GM11168 (cell line): ENCODE results near the gene HERC3.

Experiments used
- in situ Hi-C: fragments of 300-500 bp; cut with MboI; formaldehyde crosslinking; loops from one replicate; pipeline ENCODE4 v1.12.0; 2022; ENCODE audit warnings: low sequenced_read_pairs; ENCODE audit not compliant: unreplicated experiment

HERC3 gene

DNA sequence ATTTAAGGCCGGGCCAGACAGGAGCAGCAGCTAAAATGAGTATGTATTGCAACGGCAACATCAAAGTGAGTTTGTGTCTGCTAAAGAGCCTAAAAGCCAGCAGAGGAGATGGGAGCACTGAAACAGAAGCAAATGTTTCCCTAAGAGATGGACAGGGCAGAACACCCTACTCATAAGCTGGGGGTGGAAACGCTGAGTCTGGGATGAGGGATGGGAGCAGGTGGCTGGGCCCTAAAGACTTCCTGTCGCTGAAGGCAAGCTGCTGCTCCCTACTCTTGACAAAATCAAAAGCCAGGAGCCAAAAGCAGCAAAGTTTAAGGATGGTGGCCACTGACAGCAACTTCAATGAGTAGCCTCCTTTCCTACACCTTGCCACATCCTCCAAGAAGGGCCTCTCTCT is 145.9 kb downstream of the HERC3 start:
- in situ Hi-C loops: no loop called here

DNA sequence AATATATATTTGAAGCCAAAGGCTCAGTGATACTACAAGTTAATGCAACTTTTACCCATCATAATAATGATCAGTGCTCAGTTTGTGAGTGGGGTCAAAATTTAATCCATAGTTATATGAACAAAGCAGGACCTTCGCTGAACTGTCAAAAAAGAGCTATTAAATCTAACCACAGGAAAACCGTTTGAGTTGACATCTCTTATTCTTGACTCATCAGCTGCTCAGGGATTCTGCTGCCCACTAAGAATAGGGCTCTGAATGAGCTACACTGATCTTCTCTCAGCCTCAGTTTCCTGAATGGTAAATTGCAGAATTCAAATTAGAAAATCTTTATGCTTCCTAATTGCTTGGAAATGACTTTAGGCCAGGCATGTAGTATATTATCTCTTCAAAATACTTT is 150.3 kb downstream of the HERC3 start:
- in situ Hi-C loops: no loop called here

DNA sequence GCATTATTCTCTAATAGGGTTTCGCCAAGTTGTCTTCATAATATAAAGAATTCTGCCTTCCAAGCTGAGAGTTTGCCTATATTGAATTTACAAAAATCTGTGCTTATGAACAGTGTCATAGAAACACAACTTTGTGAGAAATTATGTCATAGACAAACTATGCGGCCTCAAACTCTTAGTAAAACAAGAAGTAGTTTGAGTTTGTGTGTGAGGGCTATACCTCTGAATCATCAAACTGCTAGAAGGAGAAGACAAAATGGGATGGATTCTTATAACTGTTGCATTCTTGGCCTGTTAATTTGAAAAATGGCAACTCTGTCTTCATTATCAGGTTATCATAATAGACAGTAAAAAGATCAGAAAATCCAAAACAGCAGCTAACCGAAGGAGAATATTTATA is 151.4 kb downstream of the HERC3 start:
- in situ Hi-C loops: no loop called here

DNA sequence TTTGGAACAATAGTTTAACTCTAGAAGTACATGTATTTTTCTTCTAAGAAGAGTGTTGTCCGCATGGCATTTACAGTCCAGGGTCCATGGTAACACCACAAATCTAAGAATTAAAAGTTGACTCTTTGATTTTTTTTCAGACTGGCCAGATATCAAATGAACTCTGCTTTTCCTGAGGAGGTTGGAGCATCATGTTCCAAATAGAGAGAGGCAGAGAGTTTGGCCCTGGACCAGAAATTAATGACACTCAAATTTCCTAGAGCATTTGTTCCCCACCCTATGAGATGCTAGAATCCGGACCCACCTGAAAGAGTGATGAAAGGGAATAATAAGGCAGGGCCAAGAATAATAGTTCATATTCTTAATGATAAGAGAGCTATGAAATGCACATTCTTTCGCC is 152.3 kb downstream of the HERC3 start:
- in situ Hi-C loops: no loop called here

DNA sequence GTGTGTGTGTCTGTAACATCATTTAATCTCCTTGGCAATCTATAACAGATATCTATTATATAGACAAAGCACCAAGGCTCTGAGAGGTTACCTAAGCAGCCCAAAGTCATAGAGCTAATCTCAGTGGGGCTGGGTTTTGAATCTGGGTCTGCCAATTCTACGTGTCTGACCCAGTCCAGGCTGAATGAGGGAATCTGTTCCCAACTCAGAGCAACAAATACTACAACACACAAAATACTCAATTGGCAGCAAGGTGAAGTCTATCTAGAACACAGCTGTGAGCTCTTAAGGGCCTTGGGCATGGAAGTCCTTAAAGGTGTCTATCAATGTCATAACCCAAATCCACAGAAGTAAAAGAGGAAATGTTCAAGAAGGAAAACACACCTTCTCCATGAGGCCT is 152.9 kb downstream of the HERC3 start:
- in situ Hi-C loops: no loop called here

DNA sequence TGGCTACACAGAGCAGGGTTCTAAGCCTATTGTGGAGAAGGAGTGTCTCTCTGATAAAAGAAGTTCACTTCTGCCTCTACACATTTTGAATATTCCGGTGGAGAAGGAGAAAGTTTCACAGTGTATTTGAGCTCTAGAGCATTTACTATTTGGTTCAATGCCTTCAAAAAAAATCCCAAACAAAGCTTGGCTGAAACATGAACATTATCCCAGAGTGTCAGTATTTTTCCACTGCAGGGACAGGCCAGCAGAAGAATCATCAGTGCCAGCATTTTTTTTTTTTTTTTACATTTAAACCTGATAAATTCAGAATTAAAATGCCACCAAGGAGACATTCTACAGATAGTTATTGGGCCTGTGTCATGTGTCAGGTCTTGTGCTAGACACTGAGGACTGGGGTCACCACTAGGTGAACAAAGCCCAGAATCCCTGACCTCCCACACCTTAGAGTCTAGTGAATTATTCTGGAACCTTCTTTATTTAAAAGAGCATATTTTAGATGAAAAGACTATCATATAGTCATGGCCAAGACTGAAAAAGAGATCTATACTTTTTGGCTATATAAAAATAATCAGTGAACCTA is 153.4 kb downstream of the HERC3 start:
- in situ Hi-C loops: no loop called here

DNA sequence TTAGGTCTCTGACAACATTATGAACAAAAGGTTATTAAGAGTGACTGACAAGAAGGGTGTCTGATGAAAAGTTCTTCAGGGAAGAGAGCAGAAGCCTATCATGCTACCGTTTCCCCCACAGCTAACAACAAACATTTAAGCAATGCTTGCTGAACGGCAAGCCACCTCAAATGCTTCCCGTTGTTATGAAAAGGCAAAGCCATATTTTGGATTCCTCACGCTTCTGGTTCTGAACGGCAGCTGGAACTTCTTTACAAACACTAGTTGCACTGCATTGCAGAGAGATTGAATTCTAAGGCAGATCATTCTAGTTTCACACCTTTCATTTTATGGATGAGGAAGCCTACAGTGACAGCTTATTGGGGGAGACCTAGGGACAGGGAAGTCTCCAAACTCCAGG is 153.9 kb downstream of the HERC3 start:
- in situ Hi-C loops: no loop called here

DNA sequence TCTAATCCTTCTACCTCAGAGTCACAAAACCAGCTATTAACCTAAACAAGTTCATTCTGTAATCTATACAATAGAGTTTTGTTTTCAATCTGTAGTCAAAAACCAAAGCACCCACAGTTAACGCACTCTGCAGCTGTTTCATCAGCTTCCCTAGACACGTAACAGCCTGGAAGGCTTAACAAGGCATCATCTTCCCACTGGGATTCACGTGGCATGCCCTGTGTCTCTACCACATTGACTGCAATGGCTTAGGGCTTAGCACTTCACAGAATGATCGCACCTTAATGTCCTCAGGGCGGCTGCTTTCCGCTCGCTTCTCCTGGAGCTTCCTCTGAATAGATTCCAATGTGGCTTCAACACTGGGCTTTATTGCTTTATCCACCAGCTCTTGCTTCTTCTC is 155.1 kb downstream of the HERC3 start:
- in situ Hi-C loops: no loop called here

DNA sequence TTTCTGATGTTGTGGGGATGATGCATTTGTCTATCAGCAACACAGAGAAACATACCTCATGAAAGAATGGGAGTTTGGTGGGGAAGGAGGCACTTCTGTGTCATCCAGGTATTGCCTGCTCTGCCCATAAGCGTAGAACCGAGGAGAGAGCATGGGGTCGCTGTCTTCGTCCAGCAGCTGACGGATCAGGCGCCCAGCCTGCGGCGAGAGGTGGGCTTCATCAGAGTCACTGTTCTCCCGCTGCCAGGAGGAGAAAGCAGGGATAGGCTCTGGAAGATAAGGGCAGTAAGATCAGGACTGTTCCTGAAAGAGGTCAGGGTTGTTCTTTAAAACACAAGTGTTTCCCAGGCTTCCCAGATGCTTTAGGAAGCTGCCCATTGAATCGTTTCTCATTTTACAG is 158.1 kb downstream of the HERC3 start:
- in situ Hi-C loops: no loop called here

DNA sequence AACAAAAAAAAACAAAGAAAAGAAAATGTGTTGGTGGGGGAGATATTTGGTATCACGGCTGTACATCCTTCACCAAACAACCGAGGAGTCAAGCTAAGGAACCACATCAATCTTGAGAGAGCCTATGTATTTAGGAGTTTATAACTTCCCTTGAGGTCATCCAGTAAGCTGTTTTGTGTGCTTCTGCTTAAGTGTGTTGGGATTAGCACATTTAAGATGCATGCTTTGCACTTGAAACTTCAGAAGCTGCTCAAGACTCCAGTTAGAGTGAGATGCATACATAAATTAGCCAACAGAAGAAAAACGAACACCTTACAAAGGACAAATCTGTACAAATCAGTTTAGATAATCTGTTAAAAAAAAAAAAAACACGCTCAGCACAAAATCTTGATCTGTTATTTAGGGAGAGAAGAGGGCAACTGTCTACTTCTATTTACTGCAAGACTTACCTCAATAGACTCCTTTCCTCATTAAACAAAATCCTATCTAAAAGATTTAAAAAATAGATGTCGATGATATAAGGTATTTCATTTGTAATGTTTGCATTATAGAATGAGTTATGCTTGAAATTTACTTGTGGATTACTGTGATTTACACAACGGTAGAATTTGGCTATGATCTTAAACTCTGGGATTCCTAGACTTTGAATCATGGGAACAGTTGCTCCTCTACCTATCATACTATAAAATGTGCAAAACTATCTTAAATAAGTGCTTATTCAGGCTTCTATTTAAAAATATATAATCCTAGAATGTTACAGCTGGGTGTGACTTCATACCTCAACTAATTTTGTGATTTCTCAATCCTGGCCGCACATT is 159.2 kb downstream of the HERC3 start:
- in situ Hi-C loops: no loop called here

DNA sequence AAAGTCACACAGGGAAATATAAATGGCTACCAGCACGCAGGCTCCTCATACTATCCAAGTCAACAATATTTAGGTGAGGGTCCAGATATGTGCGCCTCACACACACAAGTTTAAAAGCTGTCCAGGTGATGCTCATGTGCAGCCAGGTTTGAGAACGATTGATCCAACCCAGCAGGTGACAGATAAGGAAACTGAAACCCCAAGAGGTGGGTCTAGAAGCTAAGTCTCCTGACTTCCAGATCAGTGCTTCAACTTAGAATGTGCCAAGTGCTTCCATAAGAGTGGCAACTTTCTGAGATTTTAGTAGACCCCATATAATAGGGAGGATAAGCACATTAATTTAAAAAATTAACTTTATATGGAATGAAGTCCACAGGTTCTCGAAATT is 159.8 kb downstream of the HERC3 start:
- in situ Hi-C loops: no loop called here

DNA sequence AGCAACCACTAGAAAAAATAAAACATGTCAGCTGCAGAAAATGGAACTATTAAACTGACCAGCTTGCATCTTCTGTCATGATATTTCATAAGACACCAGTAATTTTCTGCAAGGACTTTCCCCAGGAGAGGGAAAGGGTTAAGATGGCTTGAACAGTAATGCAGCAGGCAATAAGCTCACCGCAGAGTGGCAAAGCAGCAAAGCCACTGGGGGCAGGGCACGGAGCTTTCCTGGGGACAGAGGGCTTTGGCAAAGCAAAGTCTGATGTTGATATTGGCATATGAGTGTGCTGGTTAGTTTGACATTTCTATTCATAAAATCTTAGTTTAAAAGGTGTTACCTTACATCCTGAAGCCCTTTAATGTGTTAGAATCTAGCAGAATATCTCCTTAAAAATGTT is 160.5 kb downstream of the HERC3 start:
- in situ Hi-C loops: no loop called here

DNA sequence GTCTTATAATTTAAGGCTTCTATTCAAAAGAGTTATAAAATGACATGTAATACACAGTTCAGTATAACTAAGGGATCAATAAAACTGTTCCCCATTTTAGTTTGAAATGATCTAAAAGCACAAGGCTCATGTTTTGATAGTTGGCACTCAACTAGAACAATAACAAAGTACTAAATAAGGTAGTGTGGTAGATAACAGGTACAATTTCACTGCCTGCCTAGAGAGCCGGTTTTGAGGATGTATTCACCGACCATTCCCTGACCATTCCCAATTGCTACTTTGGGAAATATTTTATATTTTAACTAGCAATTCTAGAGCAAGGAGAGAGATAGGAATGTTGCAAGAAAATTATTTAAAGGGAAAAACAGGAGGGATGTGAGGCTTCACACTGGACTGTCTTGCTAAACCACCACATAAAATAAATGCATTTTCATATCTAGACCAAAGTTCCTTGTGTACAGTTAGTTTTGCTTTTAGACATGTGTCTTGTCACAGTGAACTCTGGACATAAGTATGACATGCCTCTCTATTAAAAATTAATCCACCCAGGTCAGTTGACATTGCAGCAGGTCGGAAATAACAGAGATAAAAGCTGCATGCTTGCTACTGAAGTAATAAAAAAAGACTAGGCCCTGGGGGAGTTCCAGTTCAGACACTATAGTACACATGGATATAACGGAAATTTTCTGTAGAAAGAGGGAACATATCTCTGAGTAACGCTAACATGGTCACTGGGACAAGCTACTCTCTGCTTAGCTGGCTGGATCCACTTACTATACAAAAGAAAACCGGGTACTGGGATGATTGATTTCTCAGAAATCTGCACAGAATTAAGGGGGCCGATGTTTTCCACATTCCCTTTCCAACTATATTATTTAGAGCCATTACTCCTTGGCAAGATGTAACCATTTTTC is 161.6 kb downstream of the HERC3 start:
- in situ Hi-C loops: no loop called here

DNA sequence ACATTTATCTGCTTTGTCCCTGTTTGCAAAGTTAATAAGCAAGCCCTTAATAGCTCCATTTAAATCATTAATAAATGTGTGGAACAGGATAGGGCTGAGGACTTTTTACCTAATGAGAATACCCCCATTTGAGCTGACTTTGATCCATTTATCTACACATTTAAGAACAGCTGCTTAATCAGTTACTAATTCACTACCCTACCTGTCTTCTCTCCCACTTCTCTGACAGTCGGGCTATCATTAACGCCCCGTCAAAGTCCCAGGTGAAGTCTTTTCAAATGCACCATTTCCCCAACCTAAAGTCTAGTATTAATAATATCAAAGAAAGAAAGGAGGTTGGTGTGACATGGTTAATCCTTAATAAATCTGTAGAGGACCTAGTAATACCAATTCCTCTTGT is 162.5 kb downstream of the HERC3 start:
- in situ Hi-C loops: no loop called here

DNA sequence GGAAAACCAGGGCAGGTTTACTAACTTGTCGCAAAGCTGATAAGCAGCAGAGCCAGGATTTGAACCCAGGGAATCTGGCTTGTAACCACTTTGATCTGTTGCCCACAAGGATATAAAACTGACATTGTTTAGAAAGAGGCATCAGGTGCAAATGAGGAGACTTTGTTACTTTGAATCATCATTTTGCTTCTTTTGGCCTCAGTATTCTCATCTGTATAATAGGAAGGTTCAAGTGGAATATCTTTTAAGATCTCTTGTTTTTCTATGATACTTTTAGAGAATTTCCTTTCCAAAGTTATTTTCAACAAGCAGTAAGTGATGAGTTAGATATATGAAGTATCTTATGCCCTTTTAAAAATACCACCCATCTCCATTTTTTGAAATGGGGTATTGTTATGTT is 163.2 kb downstream of the HERC3 start:
- in situ Hi-C loops: no loop called here

DNA sequence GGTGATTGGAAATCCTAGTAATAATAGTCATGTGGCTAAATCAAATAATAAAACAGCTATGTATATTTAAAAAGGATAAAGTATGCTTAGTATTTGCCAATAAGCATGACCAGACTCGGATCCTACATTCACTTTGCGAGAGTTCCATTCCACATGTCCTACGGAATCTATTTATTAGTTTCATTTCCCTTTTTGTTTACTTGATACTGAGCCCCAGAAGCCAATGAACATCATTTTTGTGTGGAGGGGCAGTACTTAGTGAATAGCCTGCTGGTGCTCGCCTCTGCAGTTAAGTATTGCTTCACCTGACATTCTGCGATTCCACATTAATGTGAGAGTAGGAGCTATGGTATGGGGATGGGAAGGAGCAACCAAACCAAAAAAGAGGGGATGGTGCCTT is 163.9 kb downstream of the HERC3 start:
- in situ Hi-C loops: no loop called here

DNA sequence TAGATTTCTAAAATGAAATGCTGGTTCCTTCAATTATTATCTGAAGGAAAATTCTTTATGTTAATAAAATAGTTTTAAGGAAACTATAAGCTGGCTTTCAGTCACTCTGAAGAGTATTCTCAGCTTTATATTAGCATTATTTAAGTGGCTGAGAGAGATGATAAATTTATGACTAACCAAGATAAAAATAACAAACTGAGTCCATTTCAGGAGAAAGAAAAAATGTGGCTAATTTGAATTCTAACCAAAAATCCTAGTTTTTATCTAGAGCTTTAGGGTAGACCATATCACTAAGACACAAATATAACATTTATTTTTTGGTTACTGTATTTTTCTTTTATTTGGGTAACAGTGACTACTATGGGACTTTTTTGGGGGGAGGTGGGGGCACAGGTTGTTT is 164.8 kb downstream of the HERC3 start:
- in situ Hi-C loops: no loop called here

DNA sequence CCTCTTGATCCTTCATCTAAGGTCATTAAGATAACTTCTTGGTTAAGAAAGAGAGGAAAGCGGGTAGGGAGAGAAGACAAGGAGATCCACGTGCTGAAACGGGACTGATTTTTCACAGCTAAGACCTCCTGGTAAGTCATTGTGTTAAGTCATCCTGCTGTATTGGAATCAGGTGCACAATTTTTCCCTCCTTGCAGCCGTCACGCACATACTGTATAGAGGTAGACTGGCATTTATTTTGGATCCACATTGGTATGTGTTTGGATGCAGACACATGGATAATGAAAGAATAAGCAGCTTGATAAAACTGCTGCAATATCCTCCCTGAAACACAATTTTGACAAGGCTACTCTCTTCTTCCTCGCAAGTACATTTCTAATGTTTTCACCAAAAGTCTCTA is 165.5 kb downstream of the HERC3 start:
- in situ Hi-C loops: no loop called here
